Measurements from ENCODE around the gene S100A16.

The S100A16 gene

DNA sequence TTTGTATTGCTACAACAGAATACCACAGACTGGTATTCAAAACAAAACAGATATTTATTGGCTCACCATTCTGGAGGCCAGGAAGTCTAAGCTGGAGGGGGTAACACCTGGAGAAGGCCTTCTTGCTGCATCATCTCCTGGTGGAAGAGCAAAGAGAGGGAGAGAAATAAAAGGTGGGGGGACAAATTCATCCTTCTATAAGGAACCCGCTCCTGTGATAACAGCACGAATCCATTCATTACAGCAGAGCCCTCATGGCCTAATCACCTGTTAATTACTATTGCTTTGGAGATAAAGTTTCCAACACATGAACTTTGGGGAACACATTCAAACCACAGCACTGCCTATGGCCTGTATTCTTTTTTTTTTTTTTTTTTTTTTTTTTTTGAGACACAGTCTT is 52.7 kb downstream of the S100A16 start:
- DNase-seq (ENCODE audit: extremely low spot score) = no peak
- POLR2A ChIA-PET = no interaction called here
- TF ChIP-seq, protein P1, sequence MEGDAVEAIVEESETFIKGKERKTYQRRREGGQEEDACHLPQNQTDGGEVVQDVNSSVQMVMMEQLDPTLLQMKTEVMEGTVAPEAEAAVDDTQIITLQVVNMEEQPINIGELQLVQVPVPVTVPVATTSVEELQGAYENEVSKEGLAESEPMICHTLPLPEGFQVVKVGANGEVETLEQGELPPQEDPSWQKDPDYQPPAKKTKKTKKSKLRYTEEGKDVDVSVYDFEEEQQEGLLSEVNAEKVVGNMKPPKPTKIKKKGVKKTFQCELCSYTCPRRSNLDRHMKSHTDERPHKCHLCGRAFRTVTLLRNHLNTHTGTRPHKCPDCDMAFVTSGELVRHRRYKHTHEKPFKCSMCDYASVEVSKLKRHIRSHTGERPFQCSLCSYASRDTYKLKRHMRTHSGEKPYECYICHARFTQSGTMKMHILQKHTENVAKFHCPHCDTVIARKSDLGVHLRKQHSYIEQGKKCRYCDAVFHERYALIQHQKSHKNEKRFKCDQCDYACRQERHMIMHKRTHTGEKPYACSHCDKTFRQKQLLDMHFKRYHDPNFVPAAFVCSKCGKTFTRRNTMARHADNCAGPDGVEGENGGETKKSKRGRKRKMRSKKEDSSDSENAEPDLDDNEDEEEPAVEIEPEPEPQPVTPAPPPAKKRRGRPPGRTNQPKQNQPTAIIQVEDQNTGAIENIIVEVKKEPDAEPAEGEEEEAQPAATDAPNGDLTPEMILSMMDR (IDR thresholded peaks at IDR 0.05; ENCODE audit: control extremely low read depth, extremely low read depth, low read depth, missing control alignments) = no peak
- CTCF ChIA-PET = interaction anchor here (1.1 to 8.3 kb wide), 7 partner anchors 8 to 50 kb away, joined by 3 to 73 read pairs (median 11); partner anchors contain the start of genes S100A4 and S100A6

DNA sequence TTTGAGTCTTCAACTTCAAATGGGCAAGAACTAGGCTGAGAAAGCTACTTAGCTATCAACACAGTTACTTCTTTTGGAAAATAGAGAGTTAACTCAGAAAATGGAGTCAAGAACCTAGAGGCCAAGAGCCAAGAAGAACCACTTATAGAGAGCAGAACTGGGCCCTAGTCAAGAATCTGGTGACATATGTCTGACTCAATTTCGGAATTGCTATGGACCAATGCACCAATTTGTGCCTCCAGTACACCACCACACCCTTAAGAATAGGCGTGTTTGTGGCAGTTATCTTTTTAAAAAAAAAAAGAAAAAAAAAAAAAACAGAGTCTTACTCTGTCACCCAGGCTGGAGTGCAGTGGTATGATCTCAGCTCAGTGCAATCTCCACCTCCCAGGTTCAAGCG is 55.1 kb downstream of the S100A16 start:
- CTCF ChIA-PET = interaction anchor here (1.7 to 2.1 kb wide), 4 partner anchors 10 to 47 kb away, joined by 5 to 7 read pairs (median 6); no protein-coding TSS in a partner anchor
- DNase-seq (ENCODE audit: extremely low spot score) = no peak
- TF ChIP-seq, protein P1 (IDR thresholded peaks at IDR 0.05; ENCODE audit: control extremely low read depth, extremely low read depth, low read depth, missing control alignments) = no peak
- POLR2A ChIA-PET = no interaction called here

All from GM10248 (cell line).